HepG2 (cell line): ENCODE results near the gene DBN1. TPM values are rescaled to one million over a fixed set of nuclear protein-coding genes. Genes with fewer than 3 reads are reported as not detected.

Experiments
- AKAP8 ChIP-seq: sonication (generic); formaldehyde crosslinking; IDR thresholded peaks from 2 replicates; pipeline ENCODE4 v1.5.1; 2020; ENCODE audit warnings: mild to moderate bottlenecking, missing genetic modification reagents
- ARID5B ChIP-seq: IDR thresholded peaks from 2 replicates; pipeline ENCODE4 v1.4.0; 2020; ENCODE audit warnings: mild to moderate bottlenecking, missing genetic modification reagents
- BRCA1 ChIP-seq: sonication (generic); formaldehyde crosslinking; IDR thresholded peaks from 2 replicates; pipeline ENCODE4 v1.4.0; 2020; ENCODE audit warnings: missing genetic modification reagents
- HMGXB4 ChIP-seq, 2 experiments: sonication (generic) in 1 of 2; formaldehyde crosslinking in 1 of 2; IDR thresholded peaks; 2 replicates each; pipeline versions ENCODE4 v1.4.0 to v1.6.1; 2018 to 2020; ENCODE audit warnings: missing genetic modification reagents in 2 of 2, borderline replicate concordance in 1 of 2, low read depth in 1 of 2, mild to moderate bottlenecking in 1 of 2, missing biosample characterization in 1 of 2
- HNF4G ChIP-seq, 2 experiments: sonication (generic) in 1 of 2; formaldehyde crosslinking in 1 of 2; IDR thresholded peaks; 2 replicates each; pipeline versions ENCODE4 v1.4.0 to v1.6.1; 2011 to 2020; ENCODE audit warnings: borderline replicate concordance in 2 of 2, low read depth in 2 of 2, mild to moderate bottlenecking in 2 of 2, low read length in 1 of 2, missing genetic modification reagents in 1 of 2, moderate library complexity in 1 of 2
- MLLT10 ChIP-seq: sonication (generic); formaldehyde crosslinking; IDR thresholded peaks from 2 replicates; pipeline ENCODE4 v1.4.0; 2020; ENCODE audit warnings: missing genetic modification reagents
- PBX2 ChIP-seq: IDR thresholded peaks from 2 replicates; pipeline ENCODE4 v1.6.1; 2016; ENCODE audit warnings: control low read depth
- PCBP1 ChIP-seq: fragments of 200-400 bp; formaldehyde crosslinking; IDR thresholded peaks from 2 replicates; pipeline ENCODE4 v1.6.1; 2017; ENCODE audit warnings: mild to moderate bottlenecking, low read depth, low read length, borderline replicate concordance
- PHF21A ChIP-seq: sonication (generic); formaldehyde crosslinking; IDR thresholded peaks from 2 replicates; pipeline ENCODE4 v1.5.0; 2020; ENCODE audit warnings: mild to moderate bottlenecking, missing genetic modification reagents
- POLR2AphosphoS2 ChIP-seq: IDR thresholded peaks from 2 replicates; pipeline ENCODE4 v1.6.1; 2011; ENCODE audit warnings: low read depth, low read length, improper control_type of control experiment
- SCMH1 ChIP-seq: sonication (generic); formaldehyde crosslinking; IDR thresholded peaks from 2 replicates; pipeline ENCODE4 v1.9.0; 2021; ENCODE audit warnings: missing genetic modification reagents, mild to moderate bottlenecking, borderline replicate concordance
- SKI ChIP-seq: fragments of 450-650 bp; IDR thresholded peaks from one replicate; pipeline ENCODE4 v1.6.1; 2018; ENCODE audit warnings: mild to moderate bottlenecking; ENCODE audit not compliant: partially characterized antibody
- TAF15 ChIP-seq: fragments of 200-400 bp; formaldehyde crosslinking; IDR thresholded peaks from one replicate; pipeline ENCODE4 v1.6.1; 2018; ENCODE audit warnings: mild to moderate bottlenecking, low read depth, low read length; ENCODE audit not compliant: poor library complexity, severe bottlenecking
- TCF7L2 ChIP-seq: IDR thresholded peaks from 2 replicates; pipeline ENCODE4 v1.6.1; 2011; ENCODE audit warnings: mild to moderate bottlenecking, low read depth, low read length, moderate library complexity
- THAP11 ChIP-seq: IDR thresholded peaks from 2 replicates; pipeline ENCODE4 v1.6.1; 2016; ENCODE audit warnings: missing biosample characterization, missing genetic modification reagents
- TOPORS ChIP-seq: sonication (generic); formaldehyde crosslinking; IDR thresholded peaks from 2 replicates; pipeline ENCODE4 v1.8.0; 2023; ENCODE audit warnings: mild to moderate bottlenecking, missing genetic modification reagents
- ZNF354B ChIP-seq: sonication (generic); formaldehyde crosslinking; IDR thresholded peaks from 2 replicates; pipeline ENCODE4 v1.8.0; 2022; ENCODE audit warnings: mild to moderate bottlenecking, missing genetic modification reagents
- ZNF501 ChIP-seq: sonication (generic); formaldehyde crosslinking; IDR thresholded peaks from 2 replicates; pipeline ENCODE4 v1.5.1; 2020; ENCODE audit warnings: mild to moderate bottlenecking, moderate library complexity, missing genetic modification reagents
- ZNF660 ChIP-seq: sonication (generic); formaldehyde crosslinking; IDR thresholded peaks from 2 replicates; pipeline ENCODE4 v1.5.1; 2020; ENCODE audit warnings: mild to moderate bottlenecking, low read depth, missing genetic modification reagents, borderline replicate concordance
- ZNF772 ChIP-seq: sonication (generic); formaldehyde crosslinking; IDR thresholded peaks from 2 replicates; pipeline ENCODE4 v1.5.0; 2020; ENCODE audit warnings: mild to moderate bottlenecking, missing genetic modification reagents
- ZUFSP ChIP-seq: sonication (generic); formaldehyde crosslinking; IDR thresholded peaks from 2 replicates; pipeline ENCODE4 v1.9.0; 2021; ENCODE audit warnings: missing genetic modification reagents, mild to moderate bottlenecking, borderline replicate concordance
- polyA plus RNA-seq, 8 experiments: library from polyadenylated mRNA; depleted of rRNA in 3 of 8; stranded (reverse) in 7 of 8; unstranded in 1 of 8; fragments of >200 nt; fragmentation: Illumina TruSeq in 4 of 8; extraction: Trizol in 4 of 8; gene quantifications; 2 replicates each; pipeline versions ENCODE4 v1.2.1 to v1.2.3, GENCODE V29; 2011 to 2016; ENCODE audit warnings: low read depth in 4 of 8, missing spikeins in 1 of 8, mixed read lengths in 1 of 8; ENCODE audit not compliant: insufficient read depth in 1 of 8
- total RNA-seq, 5 experiments: library from RNA; depleted of rRNA; stranded (reverse); fragments of >200 nt; fragmentation: Illumina TruSeq; extraction: Trizol; gene quantifications; 2 replicates each; pipeline ENCODE4 v1.2.3, GENCODE V29; 2016; ENCODE audit warnings: low read depth in 1 of 5

Gene DBN1
- total and polyA plus RNA-seq, 2 of the 13 experiments (the other 11 are each of a cell fraction or from before 2014, with no cell fraction given), result 27.0 to 37.3 TPM

GRCh38 chr5:177454397-177455035 lies 18.9 kb downstream of the DBN1 start (continued):
- TF ChIP-seq TCF7L2, result no peak
- peak; percentile 38 for TF ChIP-seq PHF21A (CRISPR knock-in tag)
- no peak for TF ChIP-seq HNF4G (IDR thresholded peaks at IDR 0.05; ENCODE audit: borderline replicate concordance, low read depth, low read length)
- 0 out of 2 replicates have a peak, but pooled peaks have one; percentile 28 for TF ChIP-seq HNF4G (CRISPR knock-in tag; IDR thresholded peaks at IDR 0.05; ENCODE audit: borderline replicate concordance, low read depth)
- no peak for TF ChIP-seq POLR2AphosphoS2
- TF ChIP-seq HMGXB4 (CRISPR knock-in tag; IDR thresholded peaks at IDR 0.05; ENCODE audit: borderline replicate concordance in 1 of 2, low read depth in 1 of 2), result peak; percentile 72 to 89; a peak in 3 of 4 replicates
- peak; percentile 45; the same call in 1 of the 2 replicates for TF ChIP-seq ARID5B
- no peak for TF ChIP-seq ZNF660
- TF ChIP-seq ZNF354B, result no peak
- peak; percentile 81 for TF ChIP-seq ZNF501 (CRISPR knock-in tag)
- no peak for TF ChIP-seq SCMH1 (CRISPR knock-in tag)
- TF ChIP-seq PBX2 (CRISPR knock-in tag), result no peak
- TF ChIP-seq ZNF772 (CRISPR knock-in tag), result no peak
- TF ChIP-seq ZUFSP, result no peak
- TF ChIP-seq TAF15, result peak; percentile 62
- TF ChIP-seq MLLT10 (CRISPR knock-in tag), result no peak
- TF ChIP-seq PCBP1, result no peak
- peak; percentile 64 for TF ChIP-seq THAP11 (CRISPR knock-in tag)
- TF ChIP-seq TOPORS (CRISPR knock-in tag), result no peak; the same call in 1 of the 2 replicates
- TF ChIP-seq SKI, result peak; percentile 52
- peak; percentile 89; the same call in 1 of the 2 replicates for TF ChIP-seq AKAP8 (CRISPR knock-in tag)
- TF ChIP-seq BRCA1 (CRISPR knock-in tag), result no peak
